ENCODE results near the gene ZNF532.

Gene ZNF532

DNA sequence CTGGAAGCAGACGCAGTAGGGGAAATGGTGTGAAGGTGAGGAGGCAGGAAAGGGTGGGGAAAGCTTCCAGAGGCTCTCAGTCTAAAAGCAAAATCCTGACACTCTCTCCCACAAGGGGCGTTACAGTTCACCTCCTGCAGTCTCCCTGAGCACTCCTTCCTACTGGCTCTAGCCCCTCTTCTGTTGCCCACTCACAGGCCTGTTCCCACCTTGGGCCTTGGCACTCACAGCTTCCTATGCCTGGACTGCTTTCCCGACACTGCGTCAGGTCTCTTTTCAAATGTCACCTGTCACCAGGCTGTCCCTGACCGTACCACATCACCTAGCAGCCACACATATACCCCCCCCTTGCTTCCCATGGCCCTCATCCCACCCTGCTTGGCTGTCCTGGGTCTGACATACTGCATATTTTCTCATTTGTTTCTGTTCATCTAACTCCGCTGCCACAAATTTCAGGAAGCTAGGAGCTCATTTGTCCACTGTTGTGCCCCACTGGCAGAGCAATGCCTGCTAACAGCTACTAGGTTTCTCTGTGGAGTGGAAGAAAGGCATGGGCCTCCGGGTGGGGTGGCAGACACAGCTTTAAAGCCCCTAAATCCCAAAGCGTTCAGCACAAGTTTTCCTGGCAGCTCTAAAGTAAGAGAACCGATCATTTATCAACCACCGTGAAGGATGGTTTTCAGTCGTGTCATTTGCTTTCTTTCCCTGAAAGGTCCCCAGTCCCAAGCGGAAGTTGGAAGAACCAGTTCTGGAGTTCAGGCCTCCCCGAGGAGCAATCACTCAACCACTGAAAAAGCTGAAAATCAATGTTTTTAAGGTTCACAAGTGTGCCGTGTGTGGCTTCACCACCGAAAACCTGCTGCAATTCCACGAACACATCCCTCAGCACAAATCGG lies 118.8 kb downstream of the ZNF532 start:
- DNase-seq, result no peak

DNA sequence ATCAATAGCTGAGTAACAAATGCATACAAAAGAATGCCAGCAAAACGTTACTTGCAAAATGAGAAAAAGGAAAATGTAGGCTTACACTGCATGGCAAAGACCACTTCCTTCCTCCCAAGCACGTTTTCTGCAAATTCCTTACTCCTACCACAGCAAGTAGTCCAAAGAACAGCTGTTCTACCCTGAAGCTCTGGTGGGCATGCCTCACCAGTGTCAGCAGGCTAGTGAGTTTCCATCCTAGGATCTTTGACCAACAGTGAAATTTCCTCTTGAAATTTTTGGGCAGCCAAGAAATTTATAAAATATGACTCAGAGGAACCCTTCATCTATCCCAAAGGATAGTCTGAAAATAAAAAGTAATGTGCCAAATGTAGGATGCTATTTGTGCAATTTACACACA lies 123.9 kb downstream of the ZNF532 start:
- DNase-seq, result no peak

DNA sequence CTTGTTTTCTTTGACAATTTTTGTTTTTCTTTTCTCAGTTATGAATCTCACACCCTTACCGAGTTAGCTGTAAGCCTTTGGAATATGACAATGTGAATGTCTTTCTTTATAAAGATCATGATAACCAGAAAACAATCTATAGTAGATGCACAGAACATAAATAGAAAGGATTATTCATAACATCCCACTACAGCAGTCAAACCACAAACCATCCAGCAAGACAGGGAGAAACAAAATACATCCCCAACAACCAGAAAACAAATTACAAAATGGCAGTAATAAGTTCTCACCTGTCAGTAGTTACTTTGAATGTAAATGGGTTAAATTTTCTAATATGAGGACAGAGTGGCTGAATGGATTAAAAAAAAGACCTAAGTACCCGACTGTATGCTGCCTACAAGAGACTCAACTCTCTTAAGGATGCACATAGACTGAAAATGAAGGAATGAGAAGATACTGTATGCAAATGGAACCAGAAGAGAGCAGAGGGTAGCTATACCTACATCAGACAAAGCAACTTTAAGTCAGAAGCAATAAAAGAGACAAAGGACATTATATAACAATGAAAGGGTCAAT lies 124.6 kb downstream of the ZNF532 start:
- no peak for DNase-seq

DNA sequence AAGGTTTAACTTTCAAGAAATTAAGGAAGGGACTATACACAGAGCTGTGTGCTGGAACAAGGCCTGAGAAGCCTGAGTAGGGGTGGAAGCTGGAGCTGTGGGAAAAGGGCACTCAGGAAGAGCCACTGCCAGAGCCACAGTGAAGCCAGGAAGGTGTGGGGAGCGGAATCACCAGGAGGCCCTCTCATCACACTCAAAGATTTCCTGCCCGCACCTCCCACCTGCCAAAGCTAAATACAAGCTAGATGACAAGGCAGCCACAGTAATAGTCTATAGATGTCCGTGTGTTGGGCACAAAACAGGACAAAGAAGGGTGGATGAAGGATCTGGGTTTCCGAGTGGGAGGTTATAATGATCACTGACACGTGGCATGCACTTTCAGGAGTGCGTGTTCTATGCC lies 126.0 kb downstream of the ZNF532 start:
- DNase-seq, result no peak

DNA sequence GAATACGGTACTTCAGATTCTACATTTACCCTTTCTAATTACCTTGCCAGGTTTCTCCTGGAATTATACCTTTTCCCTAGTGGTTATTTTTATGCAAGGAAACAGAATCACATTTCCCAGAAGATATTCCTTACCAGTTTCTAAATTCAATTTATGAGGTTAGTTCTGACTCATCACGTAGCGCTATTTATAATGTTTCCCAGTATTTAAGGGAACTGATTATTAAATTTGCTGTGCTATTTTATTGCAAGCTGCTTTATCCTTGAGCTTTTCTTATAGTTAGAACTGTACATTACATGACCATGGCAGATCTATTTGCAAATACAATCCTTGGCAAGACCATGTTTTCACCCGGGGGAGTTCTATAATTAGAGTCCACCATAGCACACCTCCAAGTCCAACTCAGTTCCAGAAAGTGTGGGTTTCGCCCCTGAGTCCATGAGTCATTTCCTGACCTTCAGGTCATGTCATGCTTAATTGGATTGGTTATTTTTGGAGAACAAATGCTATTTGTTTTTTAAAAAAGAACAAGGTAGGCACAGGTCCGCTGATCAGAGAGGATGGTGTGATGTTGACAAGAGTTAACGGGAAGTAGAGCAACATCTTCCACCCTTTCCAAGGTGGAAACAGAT lies 126.6 kb downstream of the ZNF532 start:
- no peak for DNase-seq

DNA sequence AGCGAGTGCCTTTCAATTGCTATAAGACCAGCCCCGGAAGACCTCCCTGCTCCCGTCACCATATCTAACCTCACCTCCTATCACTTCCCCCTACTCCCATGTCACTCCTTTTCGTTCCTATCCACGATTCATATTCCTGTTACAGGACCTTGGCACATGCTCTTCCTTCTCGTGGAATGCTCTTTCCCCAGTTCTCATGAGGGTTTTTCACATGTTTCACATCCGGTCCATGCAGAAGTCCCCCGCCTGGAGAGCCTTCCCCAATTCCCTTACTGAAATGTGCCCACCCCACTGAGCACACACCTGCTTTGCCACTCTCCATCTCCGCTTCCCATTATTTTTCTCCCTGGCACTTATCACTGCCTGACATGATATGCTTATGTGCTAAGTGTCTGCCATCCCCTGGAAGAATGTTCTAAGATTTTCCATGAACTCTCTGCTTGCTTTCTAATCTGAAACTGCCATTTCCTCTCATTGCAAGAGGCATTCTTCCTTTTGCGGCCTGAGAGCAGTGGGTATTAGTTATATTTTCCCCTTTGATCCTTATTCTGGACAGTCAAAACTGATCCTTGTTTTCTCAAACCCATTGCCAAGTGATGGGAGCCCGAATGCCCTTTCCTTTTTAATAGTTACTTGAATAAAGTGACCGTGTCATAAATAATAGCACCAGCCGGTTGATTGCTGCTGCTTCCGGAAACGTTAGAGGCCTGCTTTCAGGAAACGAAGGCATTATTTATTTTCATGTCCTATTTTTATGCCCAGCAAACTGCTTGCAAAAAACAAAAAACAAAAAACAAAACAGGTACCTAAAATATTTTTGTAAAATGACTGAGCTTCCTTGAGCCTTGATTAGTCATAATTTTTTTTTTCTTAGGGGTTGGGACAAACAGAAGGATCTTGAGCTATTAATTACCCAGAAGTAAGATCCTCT lies 127.9 kb downstream of the ZNF532 start:
- no peak for DNase-seq

DNA sequence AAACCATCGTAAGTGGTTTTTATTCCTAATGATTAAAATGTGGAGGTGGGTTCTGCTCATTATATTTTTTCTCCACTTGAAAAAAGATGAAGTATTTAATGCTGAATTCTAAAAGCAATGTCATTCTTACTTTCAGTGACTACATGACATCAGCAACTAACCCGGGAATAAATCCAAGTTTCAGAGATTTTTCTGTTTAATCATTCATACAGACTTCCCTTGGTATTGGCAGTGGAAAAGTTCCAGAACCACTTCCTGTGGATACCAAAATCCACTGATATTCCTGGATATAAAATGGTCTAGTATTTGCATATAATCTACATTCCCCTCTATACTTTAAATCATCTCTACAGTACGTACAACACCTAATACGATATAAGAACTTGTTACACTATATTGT lies 128.6 kb downstream of the ZNF532 start:
- no peak for DNase-seq

DNA sequence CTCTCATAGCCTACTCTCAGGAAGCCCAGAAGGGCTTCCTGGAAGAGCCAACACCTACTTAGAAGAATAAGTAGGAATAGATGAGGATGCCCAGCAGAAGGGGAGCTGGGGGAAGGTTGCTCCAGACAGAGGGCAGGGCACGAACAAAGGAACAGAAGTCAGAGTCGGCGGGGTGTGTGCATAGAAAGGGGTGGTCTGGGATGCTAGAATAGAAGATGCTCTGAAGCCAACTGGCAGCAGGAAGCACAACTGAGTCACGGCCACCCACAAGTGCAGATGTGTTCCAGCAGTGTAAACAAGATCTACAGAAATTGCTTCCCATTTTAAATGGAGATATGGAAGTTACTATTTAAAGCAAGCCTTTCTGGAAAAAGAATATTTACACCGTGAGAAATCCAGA lies 131.0 kb downstream of the ZNF532 start:
- no peak for DNase-seq

DNA sequence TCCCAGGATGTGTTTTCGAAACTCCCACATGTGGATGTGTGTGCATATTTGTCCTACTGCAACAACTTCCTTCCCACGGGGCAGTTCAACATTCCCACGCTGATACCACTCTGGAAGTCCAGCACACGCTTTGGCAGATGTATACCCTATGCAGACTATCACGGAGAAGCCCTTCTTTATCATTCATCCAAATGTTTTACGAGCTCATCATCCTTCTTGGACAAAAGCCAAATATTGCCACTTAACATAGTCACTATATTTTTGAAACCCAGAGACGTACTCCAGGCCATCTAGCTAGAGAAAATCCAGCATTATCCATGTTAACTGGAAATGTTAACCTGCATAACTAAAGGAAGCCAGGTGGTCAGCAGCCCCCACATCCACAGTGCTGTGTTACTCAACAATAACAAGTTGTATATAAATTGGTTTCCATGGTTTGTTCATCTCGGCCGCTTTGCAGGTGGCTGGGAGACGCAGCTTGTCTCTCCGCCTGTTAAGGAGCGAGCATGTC lies 131.5 kb downstream of the ZNF532 start:
- no peak for DNase-seq

DNA sequence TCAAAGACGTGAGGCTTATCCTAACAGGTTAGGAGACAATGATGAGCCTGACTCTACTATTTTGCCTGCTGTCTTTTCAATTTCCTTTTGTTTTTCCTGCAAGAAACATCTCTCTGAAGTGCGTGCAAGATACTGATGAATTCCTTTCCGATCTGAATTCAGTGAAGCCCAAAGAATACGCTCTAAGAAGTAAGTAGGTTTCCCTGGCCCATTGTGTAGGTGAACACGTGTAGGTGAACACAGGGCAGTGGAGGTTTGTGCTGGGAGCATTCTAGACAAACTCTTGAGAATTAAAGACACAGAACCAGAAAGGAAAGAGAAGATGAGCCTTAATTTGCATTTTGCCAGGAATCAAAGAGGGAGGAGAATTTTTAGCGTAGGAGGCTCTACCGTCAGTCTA lies 132.0 kb downstream of the ZNF532 start:
- no peak for DNase-seq

DNA sequence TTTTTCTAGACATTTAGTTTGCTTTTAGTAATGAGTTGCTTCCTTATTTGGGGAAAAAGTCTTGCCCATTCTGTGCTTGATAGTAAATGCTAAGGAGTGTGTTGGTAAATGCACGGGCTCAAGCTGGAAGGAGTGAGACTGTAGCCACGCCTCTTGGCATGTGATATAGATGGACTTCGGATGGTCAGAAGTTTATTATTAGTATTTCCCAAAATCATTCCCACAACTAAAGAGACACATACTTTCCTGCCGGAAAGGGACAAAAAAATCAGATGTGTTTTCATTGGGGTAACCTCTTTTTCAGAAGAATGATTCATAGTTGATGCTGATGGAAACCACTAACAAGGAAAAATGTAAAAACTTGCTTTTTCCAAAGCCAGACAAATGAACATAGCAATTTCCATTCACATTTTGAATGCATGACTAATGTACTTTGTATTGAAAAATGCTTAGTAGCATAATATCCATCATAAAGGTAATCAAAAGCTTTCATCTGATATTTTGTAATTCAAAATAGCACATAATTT lies 133.2 kb downstream of the ZNF532 start:
- DNase-seq, result no peak

DNA sequence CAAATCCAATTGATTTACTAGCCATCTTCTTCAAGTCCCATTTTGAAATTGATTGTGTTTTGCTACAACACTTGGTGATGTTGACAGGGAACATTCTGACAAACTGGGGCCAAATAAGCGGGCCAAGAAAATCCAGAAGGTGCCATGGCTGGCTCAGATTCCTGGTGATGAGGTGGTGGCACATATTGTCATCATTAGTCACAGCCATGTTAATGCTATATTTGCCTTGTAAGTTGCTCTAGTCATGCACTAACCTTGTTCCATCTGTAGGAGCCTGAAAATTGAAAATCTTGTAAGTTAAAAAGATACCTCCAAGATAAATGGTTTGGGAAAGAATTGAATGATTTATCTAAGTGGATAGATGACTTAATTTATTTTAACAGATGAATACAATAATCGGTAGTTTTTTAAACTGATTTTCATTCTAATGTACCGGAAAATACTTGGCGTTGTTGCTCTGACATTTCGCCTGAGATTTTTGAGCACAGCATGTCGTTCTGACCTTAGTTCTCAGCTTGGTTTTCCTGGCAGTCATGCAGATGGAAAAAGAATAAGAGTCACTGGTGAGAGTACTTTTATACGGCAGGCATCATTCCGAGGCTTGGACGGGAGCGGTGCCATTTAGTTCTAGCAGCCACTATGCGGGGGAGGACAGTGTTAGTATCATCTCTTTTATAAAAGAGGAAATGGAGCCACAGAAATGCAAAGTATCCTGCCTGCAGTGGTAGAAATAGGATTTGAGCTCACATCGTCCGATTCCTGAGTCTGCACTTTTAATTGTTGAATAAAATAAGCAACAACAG lies 133.9 kb downstream of the ZNF532 start:
- no peak for DNase-seq

DNA sequence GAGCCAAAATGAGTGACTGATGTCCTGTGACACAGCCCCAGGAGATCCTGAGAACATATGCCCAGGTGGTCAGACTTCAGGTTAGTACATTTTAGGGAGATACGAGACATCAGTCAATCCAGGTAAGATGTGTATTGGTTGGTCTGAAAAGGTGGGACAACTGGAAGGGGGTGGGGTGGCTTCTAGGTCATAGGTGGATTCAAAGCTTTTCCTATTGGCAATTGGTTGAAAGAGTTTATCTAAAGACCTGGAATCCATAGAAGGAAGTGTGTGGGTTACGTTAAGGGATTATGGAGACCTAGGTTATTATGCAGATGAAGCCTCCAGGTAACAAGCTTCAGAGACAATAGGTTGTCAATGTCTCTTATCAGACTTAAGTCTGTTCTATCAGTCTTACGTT lies 136.5 kb downstream of the ZNF532 start:
- no peak for DNase-seq

DNA sequence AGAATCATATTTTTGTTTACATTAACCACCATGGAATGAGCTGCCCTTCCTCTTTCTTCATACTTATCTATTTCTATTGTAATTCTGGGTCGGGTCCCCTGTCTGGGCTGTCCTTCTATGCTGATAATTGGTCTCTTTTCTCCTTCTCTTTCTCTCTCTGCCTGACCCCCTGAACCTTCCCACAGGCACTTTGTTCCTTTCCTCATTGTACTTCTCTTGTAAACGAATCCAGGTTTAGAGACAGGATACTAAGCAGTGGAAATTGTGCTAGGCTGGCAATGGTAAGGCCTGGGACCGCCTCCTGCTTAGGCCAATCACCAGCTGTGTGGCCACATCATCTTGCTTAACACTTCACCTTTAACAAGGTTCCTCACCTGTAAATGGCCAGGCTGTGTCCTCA lies 137.0 kb downstream of the ZNF532 start:
- DNase-seq, result no peak

DNA sequence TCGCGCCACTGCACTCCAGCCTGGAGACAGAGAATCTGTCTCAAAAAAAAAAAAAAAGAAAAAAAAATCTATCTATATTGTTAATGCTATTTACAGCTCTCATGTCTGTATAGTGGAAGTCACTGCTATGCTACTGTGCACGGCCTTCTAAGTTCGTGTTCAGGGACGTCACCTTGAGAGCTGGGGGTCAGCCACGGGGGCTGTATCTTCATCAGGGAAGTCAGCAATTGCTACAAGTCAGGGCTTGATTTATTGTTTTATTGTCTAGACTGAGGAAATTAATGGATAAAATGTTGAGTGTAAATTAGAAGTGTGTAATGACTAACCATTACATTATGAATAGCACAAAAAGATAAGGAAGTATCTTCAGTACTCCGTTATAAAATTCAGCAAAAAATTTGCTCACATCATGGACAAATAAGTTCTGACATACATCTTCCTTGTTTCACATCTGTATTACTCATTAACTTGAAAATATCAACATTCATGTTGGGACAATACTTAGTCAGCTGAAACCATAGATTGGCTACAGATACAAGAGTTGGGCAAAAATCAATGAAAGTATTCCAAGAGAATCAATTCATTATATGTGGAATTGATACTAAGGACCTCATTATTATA lies 138.4 kb downstream of the ZNF532 start:
- no peak for DNase-seq

DNA sequence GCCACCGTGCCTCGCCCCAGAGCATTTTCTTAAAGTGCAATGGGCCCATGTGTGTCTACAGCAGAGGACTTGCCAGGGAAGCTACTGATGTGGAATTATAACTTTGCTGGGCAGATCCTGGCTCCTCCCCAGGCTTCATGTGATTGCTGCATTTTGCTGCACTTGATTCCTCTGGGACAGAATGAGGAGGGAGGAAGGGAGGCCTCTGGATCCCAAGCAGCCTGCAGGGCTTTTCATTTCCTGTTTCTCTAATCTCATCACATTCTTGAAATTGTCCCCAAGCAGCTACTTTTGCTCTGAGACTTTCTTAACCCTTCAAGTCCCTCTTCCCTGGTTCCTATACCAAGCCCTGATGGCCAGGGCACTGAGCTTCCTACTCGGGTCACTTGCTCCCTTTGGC lies 140.6 kb downstream of the ZNF532 start:
- DNase-seq, result no peak

DNA sequence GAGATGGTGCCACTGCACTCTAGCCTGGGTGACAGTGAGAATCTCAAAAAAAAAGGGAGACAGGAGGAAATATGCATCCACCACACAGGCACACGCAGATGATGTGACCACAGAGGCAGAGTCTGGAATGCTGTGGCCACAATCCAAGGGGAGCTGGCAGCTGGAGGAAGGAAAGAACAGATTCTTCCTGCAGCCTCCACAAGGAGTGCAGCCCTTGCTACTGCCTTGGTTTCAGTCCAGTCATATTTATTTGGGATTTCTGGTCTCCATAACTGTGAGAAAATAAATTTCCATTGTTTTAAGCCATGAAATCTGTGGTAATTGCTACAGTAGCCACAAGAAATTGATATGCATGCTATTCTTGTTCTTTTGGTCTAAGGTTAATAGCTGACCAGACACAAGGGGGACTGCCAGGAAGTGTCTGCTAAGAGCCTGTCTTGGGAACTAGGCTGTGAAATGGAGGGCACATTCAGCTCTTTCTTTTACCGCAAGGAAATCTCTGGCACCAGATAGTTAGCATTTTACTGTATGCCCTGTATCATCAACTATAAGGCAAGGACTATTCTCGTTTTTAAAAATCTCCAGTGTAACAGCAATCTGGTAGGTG lies 141.9 kb downstream of the ZNF532 start:
- no peak for DNase-seq

DNA sequence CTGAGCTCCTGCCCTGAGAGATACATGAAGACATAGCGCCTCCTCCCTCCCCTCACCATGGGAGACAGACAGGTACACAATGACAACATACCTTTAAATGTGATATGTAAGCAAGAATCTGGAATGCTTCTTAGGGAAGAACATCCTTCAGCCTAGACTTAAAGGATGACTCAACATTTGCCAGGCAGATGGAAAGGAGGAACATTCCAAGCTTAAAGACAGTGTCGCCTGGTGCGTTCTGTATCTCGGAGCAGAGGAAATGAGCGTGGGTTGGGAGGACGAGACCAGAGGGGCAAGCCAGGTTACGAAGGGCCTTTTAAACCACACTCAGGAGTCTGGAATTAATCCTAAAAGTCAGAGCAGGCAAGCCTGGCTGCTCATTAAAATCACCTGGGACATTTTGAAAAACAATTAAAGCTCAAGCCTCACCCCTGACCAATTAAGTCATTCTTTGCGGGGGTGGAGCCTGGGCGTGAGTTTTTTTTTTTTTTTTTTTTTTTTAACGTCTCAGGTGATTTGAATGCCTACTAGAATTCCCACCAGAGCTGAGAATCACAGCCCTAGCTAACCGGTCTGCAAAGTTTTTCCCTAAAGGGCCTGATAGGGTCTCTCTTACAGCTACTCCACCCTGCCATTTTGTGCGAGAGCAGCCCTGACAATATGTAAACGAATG lies 143.8 kb downstream of the ZNF532 start:
- DNase-seq, result no peak

DNA sequence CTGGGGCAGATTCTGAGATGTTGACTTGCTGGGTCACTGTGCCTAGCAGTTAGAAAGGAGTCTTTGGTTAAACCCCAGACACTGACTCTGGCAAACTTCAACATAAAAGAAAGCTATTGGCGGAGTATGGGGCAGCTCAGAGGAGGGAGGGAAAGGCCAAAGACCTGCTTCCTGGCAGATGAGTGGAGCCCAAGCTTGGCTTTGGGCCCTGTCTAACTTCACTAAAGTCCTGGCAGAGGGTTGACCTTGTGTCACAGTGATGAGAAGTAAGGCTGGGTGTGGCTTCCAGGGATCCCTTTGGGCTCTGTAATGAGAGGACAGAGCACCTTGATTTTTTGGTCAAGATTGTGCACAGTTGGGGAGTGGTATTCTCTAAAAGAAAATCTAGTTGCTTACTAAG lies 145.2 kb downstream of the ZNF532 start:
- DNase-seq, result no peak

DNA sequence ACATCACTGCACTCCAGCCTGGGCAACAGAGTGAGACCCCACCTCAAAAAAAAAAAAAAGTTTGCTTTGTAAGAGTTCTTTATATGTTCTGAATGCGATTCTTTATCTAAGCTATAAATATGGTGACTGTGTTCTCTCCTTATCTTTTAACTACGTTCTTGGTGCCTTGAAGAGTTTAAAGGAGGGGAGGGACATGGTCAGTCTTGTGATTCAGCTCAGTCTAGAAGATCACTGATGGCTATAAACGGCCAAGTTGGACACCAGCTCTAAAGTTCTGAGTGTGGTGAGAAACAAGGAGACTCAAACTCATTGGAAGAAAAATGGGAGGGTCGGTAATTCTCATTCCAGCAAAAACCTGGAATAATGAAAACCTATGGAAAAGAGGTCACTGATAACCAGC lies 146.6 kb downstream of the ZNF532 start:
- DNase-seq, result no peak
